Right cardiac atrium (tissue), 5 donors: ENCODE data around the gene CRELD1. TPM values are rescaled to one million over a fixed set of nuclear protein-coding genes. Genes with fewer than 3 reads are reported as not detected.

Experiments used
- ATAC-seq, 2 donors: fragments of 200-7000 bp; cut with Tn5 transposase; one replicate each; pipeline versions ENCODE4 v1.8.0 to v1.9.1; 2020; ENCODE audit warnings: moderate library complexity in 2 of 2, mild to moderate bottlenecking in 1 of 2
- DNase-seq, 3 donors: peaks; one replicate each; pipeline ENCODE4 v3.0.0-alpha.2; 2020
- H3K27ac ChIP-seq: one replicate; pipeline ENCODE4 v1.5.1; 2013; ENCODE audit warnings: mild to moderate bottlenecking, low read length, control low read depth, moderate library complexity
- H3K27me3 ChIP-seq: one replicate; pipeline ENCODE4 v1.6.1; 2013; ENCODE audit not compliant: control insufficient read depth, insufficient read depth
- H3K4me1 ChIP-seq: one replicate; pipeline ENCODE4 v1.6.1; 2013; ENCODE audit warnings: low read length; ENCODE audit not compliant: control insufficient read depth, insufficient read depth
- H3K4me3 ChIP-seq: one replicate; pipeline ENCODE4 v1.5.1; 2013; ENCODE audit warnings: low read length, control low read depth
- H3K9me3 ChIP-seq: one replicate; pipeline ENCODE4 v1.6.1; 2013; ENCODE audit warnings: low read length; ENCODE audit not compliant: control insufficient read depth
- WGBS: extraction: QIAGEN DNeasy Blood & Tissue Kit; methylation state at CpG from one replicate; pipeline ENCODE4 v1.1.7; 2013; 5-methylcytosine and 5-hydroxymethylcytosine counted together
- intact Hi-C, 4 donors: fragments of 100-400 bp; cut with DNase I; formaldehyde crosslinking; loops; one replicate each; pipeline versions ENCODE4 v1.11.0 to v1.14.0; 2022 to 2023
- polyA plus RNA-seq: library from polyadenylated mRNA; stranded (reverse); fragments of 200-250 nt; gene quantifications from one replicate; pipeline ENCODE4 v1.2.3, GENCODE V29; 2013
- total RNA-seq, 4 donors: library from RNA; stranded (reverse); fragmentation: NEBNext Ultra II Directional; extraction: Animal tissue kit (Norgen Biotek cat#: 25700); gene quantifications; one replicate each; pipeline ENCODE4 v1.2.1, GENCODE V29; 2021
- donor health status: healthy with polysubstance abuse.
- donor health status: DM: no; HTN: yes; CAD: no.
- donor health status: DM: no; HTN: no; CAD: no.
- donor health status: DM: no; HTN: yes; CAD: no; lungs with severe emphysema.
- donor health status: DM: yes; HTN: yes; CAD: no.

Gene CRELD1
- total and polyA plus RNA-seq, 5 donors, result 59.6 to 92.8 (median 71.9) TPM

GRCh38 chr3:9969632-9970019 is 36.0 kb downstream of the CRELD1 start:
- H3K9me3 ChIP-seq, result no peaks in the 10 kb centered on the region
- DNase-seq, result no peak
- no peak overlapping the region for H3K27ac ChIP-seq
- intact Hi-C loops, result no loop called here
- H3K27me3 ChIP-seq, result no peaks in the 10 kb centered on the region
- no peak overlapping the region for H3K4me3 ChIP-seq
- ATAC-seq, result no peak
- H3K4me1 ChIP-seq, result no peaks in the 10 kb centered on the region
- 98% methylated on average over 4 of the region's 4 CpGs for WGBS

- no peak for DNase-seq
- Histone ChIP-seq H3K4me1 (no peaks in the 10 kb centered on the region), H3K9me3 (no peaks in the 10 kb centered on the region), H3K27me3 (no peaks in the 10 kb centered on the region), H3K4me3 (no peak overlapping the region), H3K27ac (no peak overlapping the region)
- intact Hi-C loops, result no loop called here
- 98% methylated on average over 3 of the region's 3 CpGs for WGBS
- ATAC-seq, result no peak
These were observed 36.5 kb downstream of the CRELD1 start for GRCh38 chr3:9970020-9970652.

- Histone ChIP-seq H3K4me1 (peaks cover 3% of the 10 kb centered on the region), H3K27ac (peak overlapping the region; percentile 99), H3K27me3 (no peaks in the 10 kb centered on the region), H3K4me3 (peak overlapping the region; percentile 57), H3K9me3 (no peaks in the 10 kb centered on the region)
- DNase-seq (peak; percentile 84 to 90 (median 85)), ATAC-seq (peak; percentile 98 to 99)
- intact Hi-C loops, result no loop called here
- 25% methylated on average over 7 of the region's 7 CpGs for WGBS
These were observed 43.4 kb downstream of the CRELD1 start for GRCh38 chr3:9976721-9977709.

GRCh38 chr3:9978710-9979305 is 45.2 kb downstream of the CRELD1 start:
- intact Hi-C loops, result no loop called here
- no peaks in the 10 kb centered on the region for H3K9me3 ChIP-seq
- ATAC-seq (no peak), DNase-seq (no peak)
- H3K27ac ChIP-seq, result peak overlapping the region; percentile 45
- H3K27me3 ChIP-seq, result no peaks in the 10 kb centered on the region
- no peak overlapping the region for H3K4me3 ChIP-seq
- WGBS, result 86% methylated on average over 8 of the region's 8 CpGs
- H3K4me1 ChIP-seq, result peaks cover 3% of the 10 kb centered on the region

- Histone ChIP-seq H3K9me3 (no peaks in the 10 kb centered on the region), H3K27me3 (no peaks in the 10 kb centered on the region), H3K4me1 (peaks cover 3% of the 10 kb centered on the region), H3K27ac (no peak overlapping the region), H3K4me3 (no peak overlapping the region)
- DNase-seq (no peak), ATAC-seq (no peak)
- 96% methylated on average over 2 of the region's 2 CpGs for WGBS
- intact Hi-C loops, result no loop called here
These were observed 46.6 kb downstream of the CRELD1 start for GRCh38 chr3:9980251-9980650.

GRCh38 chr3:9986230-9986725 is 52.6 kb downstream of the CRELD1 start:
- Histone ChIP-seq H3K27me3 (no peaks in the 10 kb centered on the region), H3K4me1 (no peaks in the 10 kb centered on the region), H3K9me3 (no peaks in the 10 kb centered on the region), H3K4me3 (peak overlapping the region; percentile 87), H3K27ac (peak overlapping the region; percentile 79)
- DNase-seq (no peak), ATAC-seq (peak; percentile 53 to 64)
- intact Hi-C loops, result no loop called here
- under 1% methylated on average over 17 of the region's 17 CpGs for WGBS

GRCh38 chr3:9994086-9994844 is 60.6 kb downstream of the CRELD1 start:
- H3K27me3 ChIP-seq, result no peaks in the 10 kb centered on the region
- WGBS, result 90% methylated on average over 10 of the region's 10 CpGs
- no peak overlapping the region for H3K27ac ChIP-seq
- DNase-seq (no peak), ATAC-seq (no peak)
- no peaks in the 10 kb centered on the region for H3K9me3 ChIP-seq
- intact Hi-C loops, result no loop called here
- no peaks in the 10 kb centered on the region for H3K4me1 ChIP-seq
- H3K4me3 ChIP-seq, result no peak overlapping the region

Other genes with a start within 250 kb of the CRELD1 start
- under 1 TPM in 3 of 4 donors, not detected in 1; 0.11 to 0.31 (median 0.15) TPM for gene CPNE9, start 230.0 kb upstream of the CRELD1 start, total RNA-seq
- gene CPNE9, start 230.0 kb upstream of the CRELD1 start, polyA plus RNA-seq, result 0.07 TPM
- gene BRPF1, start 202.1 kb upstream of the CRELD1 start, total RNA-seq, result 10 to 100 TPM in 3 of 4 donors, 1 to 10 TPM in 1; 9.2 to 12.0 (median 11.7) TPM
- 6.4 TPM for gene BRPF1, start 202.1 kb upstream of the CRELD1 start, polyA plus RNA-seq
- 10 to 100 TPM in 3 of 4 donors, 1 to 10 TPM in 1; 9.6 to 15.5 (median 15.1) TPM for gene OGG1, start 183.9 kb upstream of the CRELD1 start, total RNA-seq
- gene OGG1, start 183.9 kb upstream of the CRELD1 start, polyA plus RNA-seq, result 13.4 TPM
- gene CAMK1, start 163.9 kb upstream of the CRELD1 start, total RNA-seq, result 10 to 100 TPM; 20.1 to 24.9 (median 21.0) TPM
- 22.1 TPM for gene CAMK1, start 163.9 kb upstream of the CRELD1 start, polyA plus RNA-seq
- 10 to 100 TPM; 42.0 to 51.3 (median 46.3) TPM for gene TADA3, start 141.4 kb upstream of the CRELD1 start, total RNA-seq
- 38.4 TPM for gene TADA3, start 141.4 kb upstream of the CRELD1 start, polyA plus RNA-seq
- 100 to 1,000 TPM in 1 of 4 donors, 10 to 100 TPM in 3; 63.8 to 104 (median 73.0) TPM for gene ARPC4, start 140.8 kb upstream of the CRELD1 start, total RNA-seq
- 51.1 TPM for gene ARPC4, start 140.8 kb upstream of the CRELD1 start, polyA plus RNA-seq
- gene TTLL3, start 123.6 kb upstream of the CRELD1 start, total RNA-seq, result 10 to 100 TPM; 20.6 to 27.3 (median 23.8) TPM
- gene TTLL3, start 123.6 kb upstream of the CRELD1 start, polyA plus RNA-seq, result 23.7 TPM
- 10 to 100 TPM; 31.2 to 37.7 (median 37.6) TPM for gene RPUSD3, start 89.8 kb upstream of the CRELD1 start, total RNA-seq
- 43.3 TPM for gene RPUSD3, start 89.8 kb upstream of the CRELD1 start, polyA plus RNA-seq
- gene CIDEC, start 53.6 kb upstream of the CRELD1 start, total RNA-seq, result 1 to 10 TPM in 1 of 4 donors, under 1 TPM in 2, not detected in 1; 0.38 to 8.4 (median 0.40) TPM
- 29.5 TPM for gene CIDEC, start 53.6 kb upstream of the CRELD1 start, polyA plus RNA-seq
- 10 to 100 TPM; 20.3 to 22.4 (median 20.4) TPM for gene JAGN1, start 43.2 kb upstream of the CRELD1 start, total RNA-seq
- 26.0 TPM for gene JAGN1, start 43.2 kb upstream of the CRELD1 start, polyA plus RNA-seq
- 1 to 10 TPM; 1.0 to 2.2 (median 1.4) TPM for gene IL17RE, start 31.0 kb upstream of the CRELD1 start, total RNA-seq
- gene IL17RE, start 31.0 kb upstream of the CRELD1 start, polyA plus RNA-seq, result 1.2 TPM
- gene IL17RC, start 16.7 kb upstream of the CRELD1 start, total RNA-seq, result 10 to 100 TPM; 35.1 to 48.1 (median 41.9) TPM
- gene IL17RC, start 16.7 kb upstream of the CRELD1 start, polyA plus RNA-seq, result 40.4 TPM
- gene PRRT3, start 18.6 kb downstream of the CRELD1 start, total RNA-seq, result 1 to 10 TPM; 1.4 to 2.1 (median 1.7) TPM
- 1.2 TPM for gene PRRT3, start 18.6 kb downstream of the CRELD1 start, polyA plus RNA-seq
- gene EMC3, start 53.0 kb downstream of the CRELD1 start, total RNA-seq, result 10 to 100 TPM; 84.3 to 89.8 (median 87.6) TPM
- 85.2 TPM for gene EMC3, start 53.0 kb downstream of the CRELD1 start, polyA plus RNA-seq
- gene FANCD2, start 92.6 kb downstream of the CRELD1 start, total RNA-seq, result 1 to 10 TPM; 1.1 to 2.6 (median 1.6) TPM
- 1.0 TPM for gene FANCD2, start 92.6 kb downstream of the CRELD1 start, polyA plus RNA-seq
- not detected for gene FANCD2OS, start 174.4 kb downstream of the CRELD1 start, total RNA-seq
- gene FANCD2OS, start 174.4 kb downstream of the CRELD1 start, polyA plus RNA-seq, result not detected
- gene BRK1, start 181.8 kb downstream of the CRELD1 start, total RNA-seq, result 100 to 1,000 TPM in 2 of 4 donors, 10 to 100 TPM in 2; 93.3 to 106 (median 100) TPM
- 127 TPM for gene BRK1, start 181.8 kb downstream of the CRELD1 start, polyA plus RNA-seq
- gene VHL, start 207.9 kb downstream of the CRELD1 start, total RNA-seq, result 10 to 100 TPM; 17.4 to 18.2 (median 17.6) TPM
- gene VHL, start 207.9 kb downstream of the CRELD1 start, polyA plus RNA-seq, result 19.1 TPM
- 1 to 10 TPM in 3 of 4 donors, under 1 TPM in 1; 0.71 to 1.5 (median 1.4) TPM for gene IRAK2, start 231.1 kb downstream of the CRELD1 start, total RNA-seq
- 0.63 TPM for gene IRAK2, start 231.1 kb downstream of the CRELD1 start, polyA plus RNA-seq